ENCODE measurements around the gene RTN4R. TPM values are rescaled to one million over a fixed set of nuclear protein-coding genes. Genes with fewer than 3 reads are reported as not detected.
"Not testable (repeated sequence)": the region's sequence is repeated elsewhere in the genome, so short reads cannot be mapped to it uniquely, and the experiment has no call there.

Gene RTN4R
- total RNA-seq, 1 donor from 2014 or later = 5.5 TPM

DNA sequence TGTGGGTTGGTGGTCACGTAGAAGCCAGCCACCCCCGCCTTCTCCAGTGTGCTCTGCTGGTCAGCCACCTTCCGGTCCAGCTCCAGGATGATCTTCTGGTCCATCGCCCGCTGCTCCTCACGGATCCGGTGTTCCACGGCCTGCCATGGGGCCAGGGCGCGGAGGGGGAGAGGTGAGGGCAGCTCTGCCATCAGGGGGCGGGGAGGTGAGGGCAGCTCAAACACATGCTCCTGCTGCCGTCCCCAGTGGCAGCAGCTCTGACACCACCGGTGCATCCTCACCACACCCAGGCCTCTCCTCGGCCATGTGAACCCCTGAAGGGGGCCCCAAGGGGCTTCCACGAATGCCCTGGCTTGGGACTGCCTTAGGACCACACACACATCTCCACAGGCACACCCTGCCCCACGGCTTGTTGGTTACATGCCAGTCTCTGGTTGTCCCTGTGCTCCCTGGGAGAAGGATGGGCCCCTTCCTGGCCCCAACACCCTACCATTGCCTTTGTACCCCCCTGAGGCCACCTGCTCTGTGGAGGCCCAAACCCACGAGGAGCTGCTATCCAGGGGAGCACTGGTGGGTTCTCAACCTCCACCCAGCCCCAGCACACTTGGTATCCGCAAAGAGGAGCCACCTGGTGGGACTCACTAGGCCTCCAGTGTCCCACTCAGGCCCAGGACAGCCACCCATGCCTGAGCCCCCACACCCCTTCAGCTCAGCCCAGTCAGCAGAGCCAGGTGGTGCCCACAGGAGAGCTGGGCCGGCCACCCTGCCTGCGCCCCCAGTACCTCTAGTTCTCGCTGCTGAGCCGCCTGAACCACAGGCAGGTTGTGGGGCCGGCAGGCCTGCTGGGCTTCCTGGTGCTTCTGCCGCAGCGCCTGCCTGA is 47.5 kb upstream of the RTN4R start:
- TF ChIP-seq CTCF (IDR thresholded peaks at IDR 0.05) = no peak
- Mint-ChIP-seq H3K36me3 (ENCODE audit: low read depth) (no peaks in the 10 kb centered on the region), H3K27me3 (ENCODE audit: low read depth) (no peaks in the 10 kb centered on the region), H3K4me1 (ENCODE audit: low read depth) (peaks cover 32% of the 10 kb centered on the region), H3K9me3 (ENCODE audit: low read depth) (no peaks in the 10 kb centered on the region), H3K4me3 (ENCODE audit: unreplicated experiment) (no peak overlapping the region), H3K27ac (ENCODE audit: unreplicated experiment) (no peak overlapping the region)
- no peak for DNase-seq (ENCODE audit: low spot score)

DNA sequence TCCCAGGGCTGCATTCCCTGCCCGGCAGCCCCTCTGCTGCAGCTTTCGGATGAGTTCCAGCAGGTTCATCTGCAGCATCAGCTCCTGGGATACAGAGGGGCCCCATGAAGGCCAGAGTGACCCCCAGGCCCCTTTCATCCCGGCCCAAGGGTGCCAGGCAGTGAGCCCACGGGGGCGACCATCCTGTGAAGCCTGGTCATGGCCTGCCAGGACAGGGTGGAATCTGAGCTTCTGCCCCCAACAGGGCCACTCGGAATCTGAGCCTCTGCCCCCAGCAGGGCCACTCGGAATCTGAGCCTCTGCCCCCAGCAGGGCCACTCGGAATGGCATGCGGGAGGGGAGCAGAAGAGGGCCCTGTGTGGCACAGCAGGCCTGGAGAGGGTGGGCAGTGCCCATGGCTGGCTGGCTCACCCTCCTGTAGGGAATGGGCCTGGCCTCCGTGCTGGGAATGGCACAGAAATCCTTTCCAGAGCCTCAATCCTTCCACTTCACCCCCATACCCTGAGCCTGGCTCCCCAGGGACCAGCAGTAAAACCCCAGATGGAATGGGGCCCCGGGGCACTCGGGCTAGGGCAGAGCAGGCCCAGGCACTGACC is 46.7 kb upstream of the RTN4R start:
- peaks cover 35% of the 10 kb centered on the region for H3K4me1 Mint-ChIP-seq (ENCODE audit: low read depth)
- not testable (repeated sequence) for H3K4me3 Mint-ChIP-seq (ENCODE audit: unreplicated experiment); H3K27me3 Mint-ChIP-seq (ENCODE audit: low read depth); DNase-seq (ENCODE audit: low spot score); H3K36me3 Mint-ChIP-seq (ENCODE audit: low read depth); H3K9me3 Mint-ChIP-seq (ENCODE audit: low read depth); H3K27ac Mint-ChIP-seq (ENCODE audit: unreplicated experiment)

DNA sequence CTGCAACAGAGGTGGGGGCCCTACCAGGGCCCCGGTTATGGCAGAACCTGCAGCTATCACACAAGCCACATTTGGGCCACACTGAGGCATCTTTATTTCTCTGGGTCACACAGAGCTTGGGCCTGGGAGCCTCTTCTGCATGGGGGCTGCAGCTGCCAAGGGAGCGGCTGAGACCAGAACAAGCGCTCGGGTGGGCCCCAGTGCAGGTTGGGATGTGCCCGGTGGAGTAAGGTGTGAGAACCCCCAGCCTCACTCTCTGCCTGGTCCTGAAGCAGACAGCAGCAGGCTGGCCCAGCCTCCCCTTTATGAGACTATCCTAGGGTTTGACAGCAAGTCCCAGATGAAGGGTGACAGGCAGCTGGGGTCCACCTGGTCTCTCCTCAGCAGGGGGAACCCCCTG is 46.1 kb upstream of the RTN4R start:
- peaks cover 34% of the 10 kb centered on the region for H3K4me1 Mint-ChIP-seq (ENCODE audit: low read depth)
- not testable (repeated sequence) for DNase-seq (ENCODE audit: low spot score); H3K9me3 Mint-ChIP-seq (ENCODE audit: low read depth); H3K27ac Mint-ChIP-seq (ENCODE audit: unreplicated experiment); H3K4me3 Mint-ChIP-seq (ENCODE audit: unreplicated experiment); H3K27me3 Mint-ChIP-seq (ENCODE audit: low read depth); H3K36me3 Mint-ChIP-seq (ENCODE audit: low read depth)

- not testable (repeated sequence) for H3K36me3 Mint-ChIP-seq (ENCODE audit: low read depth); DNase-seq (ENCODE audit: low spot score); H3K9me3 Mint-ChIP-seq (ENCODE audit: low read depth); H3K27ac Mint-ChIP-seq (ENCODE audit: unreplicated experiment); H3K27me3 Mint-ChIP-seq (ENCODE audit: low read depth); H3K4me3 Mint-ChIP-seq (ENCODE audit: unreplicated experiment)
- peak; percentile 49 for TF ChIP-seq CTCF (IDR thresholded peaks at IDR 0.05)
- H3K4me1 Mint-ChIP-seq (ENCODE audit: low read depth) = peaks cover 31% of the 10 kb centered on the region
These were observed 45.4 kb upstream of the RTN4R start for GRCh38 chr22:20313306-20314077.

- Mint-ChIP-seq H3K4me3 (ENCODE audit: unreplicated experiment) (no peak overlapping the region), H3K9me3 (ENCODE audit: low read depth) (no peaks in the 10 kb centered on the region), H3K4me1 (ENCODE audit: low read depth) (peaks cover 25% of the 10 kb centered on the region), H3K27ac (ENCODE audit: unreplicated experiment) (no peak overlapping the region), H3K27me3 (ENCODE audit: low read depth) (peaks cover 3% of the 10 kb centered on the region), H3K36me3 (ENCODE audit: low read depth) (no peaks in the 10 kb centered on the region)
- no peak for TF ChIP-seq CTCF (IDR thresholded peaks at IDR 0.05)
- DNase-seq (ENCODE audit: low spot score) = no peak
These were observed 44.5 kb upstream of the RTN4R start for GRCh38 chr22:20312396-20313191.

DNA sequence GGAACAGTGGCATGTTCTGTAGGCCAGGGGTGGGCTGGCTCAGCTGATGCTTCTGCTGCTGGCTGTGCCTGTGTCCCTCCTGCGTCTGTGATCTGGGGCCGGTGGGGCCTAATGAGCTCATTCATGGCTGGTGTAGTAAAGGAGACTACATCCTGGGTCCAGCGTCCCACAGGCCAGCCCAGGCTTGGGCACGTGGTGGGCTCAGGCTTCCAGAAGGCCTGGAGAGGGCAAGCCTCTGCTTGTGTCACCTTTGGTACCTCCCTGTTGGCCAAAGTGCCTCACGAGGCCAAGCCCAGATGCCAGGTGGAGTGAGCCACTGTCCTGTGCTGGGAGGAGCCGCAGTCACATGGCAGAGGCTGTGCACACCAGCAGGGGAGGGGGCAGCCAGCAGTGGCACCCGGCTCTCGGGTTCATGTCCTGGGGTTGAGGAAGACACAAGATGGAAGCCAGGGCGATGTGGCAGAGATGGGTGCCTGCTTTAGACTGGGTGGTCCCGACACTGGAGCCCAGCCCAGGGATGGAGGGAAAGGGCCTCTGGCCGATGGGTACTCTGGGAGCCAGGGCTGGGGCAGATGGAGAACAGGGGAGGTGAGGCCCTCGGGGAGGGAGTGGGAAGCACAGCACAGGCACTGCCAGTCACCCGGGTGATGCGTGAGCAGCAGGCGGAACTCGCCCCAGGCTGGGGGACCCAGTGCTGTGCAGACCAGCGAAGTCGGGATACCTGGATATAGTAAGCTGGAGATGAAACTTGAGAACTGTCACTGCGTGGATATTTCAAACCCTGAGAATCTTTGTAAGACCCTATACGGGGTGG is 43.3 kb upstream of the RTN4R start:
- H3K4me3 Mint-ChIP-seq (ENCODE audit: unreplicated experiment); H3K27ac Mint-ChIP-seq (ENCODE audit: unreplicated experiment); H3K36me3 Mint-ChIP-seq (ENCODE audit: low read depth); H3K9me3 Mint-ChIP-seq (ENCODE audit: low read depth); H3K27me3 Mint-ChIP-seq (ENCODE audit: low read depth); DNase-seq (ENCODE audit: low spot score): not testable (repeated sequence)
- peaks cover 18% of the 10 kb centered on the region for H3K4me1 Mint-ChIP-seq (ENCODE audit: low read depth)

DNA sequence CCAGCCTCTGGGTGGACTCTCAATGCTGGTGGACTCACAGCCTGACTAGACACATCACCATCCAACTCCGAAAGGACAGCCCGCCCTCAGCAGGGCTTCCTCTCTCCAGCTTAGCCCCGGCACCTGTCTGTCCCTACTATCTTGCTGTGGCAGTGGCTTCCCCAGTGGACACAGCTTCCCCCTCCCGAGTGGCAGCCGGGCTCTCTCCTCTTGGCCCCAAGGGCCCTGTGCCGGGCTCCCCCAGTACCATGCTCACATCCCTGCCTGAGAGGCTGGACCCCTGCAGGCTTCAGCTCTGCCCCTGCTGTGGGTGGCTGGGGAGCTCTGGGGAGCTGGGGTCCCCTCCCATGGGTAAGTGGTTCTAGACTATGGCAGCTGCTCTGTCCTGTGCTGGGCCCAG is 42.7 kb upstream of the RTN4R start:
- not testable (repeated sequence) for DNase-seq (ENCODE audit: low spot score); H3K27me3 Mint-ChIP-seq (ENCODE audit: low read depth); H3K36me3 Mint-ChIP-seq (ENCODE audit: low read depth); H3K4me3 Mint-ChIP-seq (ENCODE audit: unreplicated experiment); H3K27ac Mint-ChIP-seq (ENCODE audit: unreplicated experiment); H3K9me3 Mint-ChIP-seq (ENCODE audit: low read depth)
- peaks cover 18% of the 10 kb centered on the region for H3K4me1 Mint-ChIP-seq (ENCODE audit: low read depth)

- Mint-ChIP-seq H3K4me1 (ENCODE audit: low read depth) (peaks cover 18% of the 10 kb centered on the region), H3K27ac (ENCODE audit: unreplicated experiment) (peak overlapping the region; percentile 45)
- H3K4me3 Mint-ChIP-seq (ENCODE audit: unreplicated experiment); H3K27me3 Mint-ChIP-seq (ENCODE audit: low read depth); H3K36me3 Mint-ChIP-seq (ENCODE audit: low read depth); H3K9me3 Mint-ChIP-seq (ENCODE audit: low read depth); DNase-seq (ENCODE audit: low spot score): not testable (repeated sequence)
These were observed 42.1 kb upstream of the RTN4R start for GRCh38 chr22:20310180-20310579.

Measured in chondrocyte (in vitro differentiated cells).